ENCODE data around the gene EPS8L3. TPM values are rescaled to one million over a fixed set of nuclear protein-coding genes. Genes with fewer than 3 reads are reported as not detected.

Gene EPS8L3
- total and polyA plus RNA-seq, 9 of the 15 experiments (the other 6 are each of a cell fraction or from before 2014, with no cell fraction given): 0.09 to 0.42 (median 0.14) TPM; not detected in 5

DNA sequence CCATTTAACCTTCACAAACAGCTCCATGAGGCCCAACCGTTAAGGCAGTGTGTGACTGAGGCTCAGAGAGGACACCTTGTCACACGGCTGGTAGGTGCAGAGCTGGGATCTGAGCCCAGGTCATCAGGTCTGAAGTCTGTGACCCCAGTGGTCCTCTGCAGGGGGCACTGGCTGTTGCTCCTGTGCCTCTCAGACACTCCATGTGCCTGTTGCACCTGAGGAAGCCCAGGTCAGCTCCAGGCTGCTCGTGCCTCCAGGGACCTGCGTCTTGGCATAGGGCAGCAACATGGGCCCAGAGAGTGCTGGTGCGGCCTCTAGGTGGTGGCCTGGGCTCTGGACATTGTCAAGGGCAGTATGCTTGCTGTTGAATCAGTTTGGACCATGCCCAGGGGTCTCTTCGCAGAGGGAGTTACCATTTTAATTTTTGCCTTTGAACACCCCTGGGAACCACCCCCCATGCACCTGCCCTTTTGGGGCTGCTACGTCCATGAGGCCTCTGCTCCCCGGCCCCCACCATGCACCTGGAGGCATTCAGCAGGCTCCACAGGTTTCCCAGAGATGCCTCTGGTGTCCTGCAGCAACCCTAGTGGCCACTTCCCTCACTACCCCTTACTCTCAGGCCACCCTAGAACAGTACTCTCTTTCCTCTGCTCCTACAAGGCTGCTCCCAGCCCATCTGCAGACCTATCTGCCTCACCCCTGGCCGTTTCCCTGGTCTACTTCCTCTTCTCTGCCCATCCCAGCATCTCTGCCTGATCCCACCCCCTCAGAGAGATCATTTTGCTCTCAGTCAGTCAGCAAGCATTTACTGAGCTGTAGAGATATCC lies 25.2 kb upstream of the EPS8L3 start (continued):
- TF ChIP-seq, protein P1, sequence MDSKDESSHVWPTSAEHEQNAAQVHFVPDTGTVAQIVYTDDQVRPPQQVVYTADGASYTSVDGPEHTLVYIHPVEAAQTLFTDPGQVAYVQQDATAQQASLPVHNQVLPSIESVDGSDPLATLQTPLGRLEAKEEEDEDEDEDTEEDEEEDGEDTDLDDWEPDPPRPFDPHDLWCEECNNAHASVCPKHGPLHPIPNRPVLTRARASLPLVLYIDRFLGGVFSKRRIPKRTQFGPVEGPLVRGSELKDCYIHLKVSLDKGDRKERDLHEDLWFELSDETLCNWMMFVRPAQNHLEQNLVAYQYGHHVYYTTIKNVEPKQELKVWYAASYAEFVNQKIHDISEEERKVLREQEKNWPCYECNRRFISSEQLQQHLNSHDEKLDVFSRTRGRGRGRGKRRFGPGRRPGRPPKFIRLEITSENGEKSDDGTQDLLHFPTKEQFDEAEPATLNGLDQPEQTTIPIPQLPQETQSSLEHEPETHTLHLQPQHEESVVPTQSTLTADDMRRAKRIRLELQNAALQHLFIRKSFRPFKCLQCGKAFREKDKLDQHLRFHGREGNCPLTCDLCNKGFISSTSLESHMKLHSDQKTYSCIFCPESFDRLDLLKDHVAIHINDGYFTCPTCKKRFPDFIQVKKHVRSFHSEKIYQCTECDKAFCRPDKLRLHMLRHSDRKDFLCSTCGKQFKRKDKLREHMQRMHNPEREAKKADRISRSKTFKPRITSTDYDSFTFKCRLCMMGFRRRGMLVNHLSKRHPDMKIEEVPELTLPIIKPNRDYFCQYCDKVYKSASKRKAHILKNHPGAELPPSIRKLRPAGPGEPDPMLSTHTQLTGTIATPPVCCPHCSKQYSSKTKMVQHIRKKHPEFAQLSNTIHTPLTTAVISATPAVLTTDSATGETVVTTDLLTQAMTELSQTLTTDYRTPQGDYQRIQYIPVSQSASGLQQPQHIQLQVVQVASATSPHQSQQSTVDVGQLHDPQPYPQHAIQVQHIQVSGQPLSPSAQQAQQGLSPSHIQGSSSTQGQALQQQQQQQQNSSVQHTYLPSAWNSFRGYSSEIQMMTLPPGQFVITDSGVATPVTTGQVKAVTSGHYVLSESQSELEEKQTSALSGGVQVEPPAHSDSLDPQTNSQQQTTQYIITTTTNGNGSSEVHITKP (IDR thresholded peaks at IDR 0.05; ENCODE audit: partially characterized antibody): peak; percentile 12
- TF ChIP-seq SMARCE1 (IDR thresholded peaks at IDR 0.05) (peak; percentile 56; the same call in 1 of the 2 replicates), MAZ (CRISPR knock-in tag; conservative IDR thresholded peaks at IDR 0.05 in 1 of 2, IDR thresholded peaks at IDR 0.05 in 1 of 2) (peak in 1 of 2 experiments; percentile 66; a peak in 2 of 4 replicates), RBM15 (IDR thresholded peaks at IDR 0.05; ENCODE audit: insufficient read depth, low read length) (no peak), GABPB1 (CRISPR knock-in tag; IDR thresholded peaks at IDR 0.05) (0 out of 2 replicates have a peak, but pooled peaks have one; percentile 21), SPI1 (IDR thresholded peaks at IDR 0.05; ENCODE audit: borderline replicate concordance, low read depth, low read length) (peak; percentile 60), ZNF592 (IDR thresholded peaks at IDR 0.05) (0 out of 2 replicates have a peak, but pooled peaks have one; percentile 13), HDAC2 (IDR thresholded peaks at IDR 0.05) (peak; percentile 40; the same call in 1 of the 2 replicates), HDGF (IDR thresholded peaks at IDR 0.05) (peak; percentile 84; the same call in 1 of the 2 replicates), HMG20A (CRISPR knock-in tag; conservative IDR thresholded peaks at IDR 0.05) (no peak), HNRNPH1 (optimal IDR thresholded peaks at IDR 0.05; ENCODE audit: low read depth, low read length) (no peak), MBD2 (IDR thresholded peaks at IDR 0.05; ENCODE audit: borderline replicate concordance, low read depth) (0 out of 2 replicates have a peak, but pooled peaks have one; percentile 23), POLR2G (IDR thresholded peaks at IDR 0.05; ENCODE audit: low read depth, low read length) (no peak), NR1H2 (CRISPR knock-in tag; IDR thresholded peaks at IDR 0.05) (no peak), ZEB2 (IDR thresholded peaks at IDR 0.05) (peak; percentile 44; the same call in 1 of the 2 replicates)
- TF ChIP-seq, protein P2, sequence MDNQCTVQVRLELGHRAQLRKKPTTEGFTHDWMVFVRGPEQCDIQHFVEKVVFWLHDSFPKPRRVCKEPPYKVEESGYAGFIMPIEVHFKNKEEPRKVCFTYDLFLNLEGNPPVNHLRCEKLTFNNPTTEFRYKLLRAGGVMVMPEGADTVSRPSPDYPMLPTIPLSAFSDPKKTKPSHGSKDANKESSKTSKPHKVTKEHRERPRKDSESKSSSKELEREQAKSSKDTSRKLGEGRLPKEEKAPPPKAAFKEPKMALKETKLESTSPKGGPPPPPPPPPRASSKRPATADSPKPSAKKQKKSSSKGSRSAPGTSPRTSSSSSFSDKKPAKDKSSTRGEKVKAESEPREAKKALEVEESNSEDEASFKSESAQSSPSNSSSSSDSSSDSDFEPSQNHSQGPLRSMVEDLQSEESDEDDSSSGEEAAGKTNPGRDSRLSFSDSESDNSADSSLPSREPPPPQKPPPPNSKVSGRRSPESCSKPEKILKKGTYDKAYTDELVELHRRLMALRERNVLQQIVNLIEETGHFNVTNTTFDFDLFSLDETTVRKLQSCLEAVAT (IDR thresholded peaks at IDR 0.05): peak in 1 of 2 experiments; percentile 64; a peak in 2 of 4 replicates
- TF ChIP-seq, protein P3, sequence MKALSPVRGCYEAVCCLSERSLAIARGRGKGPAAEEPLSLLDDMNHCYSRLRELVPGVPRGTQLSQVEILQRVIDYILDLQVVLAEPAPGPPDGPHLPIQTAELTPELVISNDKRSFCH (CRISPR knock-in tag; IDR thresholded peaks at IDR 0.05): no peak
- TF ChIP-seq, protein P3 (tag; IDR thresholded peaks at IDR 0.05): 0 out of 2 replicates have a peak, but pooled peaks have one; percentile 38
